PC-3 (cell line): Measurements from ENCODE around the gene ZYG11B.

Experiments
- CTCF ChIP-seq: fragments of 300-600 bp; sonication (generic); conservative IDR thresholded peaks from 2 replicates; pipeline ENCODE4 v1.5.1; 2017; ENCODE audit warnings: antibody characterized with exemption, low read depth, mild to moderate bottlenecking, low read length
- EZH2 ChIP-seq: fragments of 300-600 bp; sonication (generic); IDR thresholded peaks from one replicate; pipeline ENCODE4 v1.6.1; 2017; ENCODE audit warnings: antibody characterized with exemption, mild to moderate bottlenecking, low read length; ENCODE audit not compliant: unreplicated experiment

- TF ChIP-seq CTCF (no peak), EZH2 (no peak)
Measured at GRCh38 chr1:52857443-52857842, 131.2 kb downstream of the ZYG11B start.
